ENCODE measurements around the gene OGFOD2.

The OGFOD2 gene

DNA sequence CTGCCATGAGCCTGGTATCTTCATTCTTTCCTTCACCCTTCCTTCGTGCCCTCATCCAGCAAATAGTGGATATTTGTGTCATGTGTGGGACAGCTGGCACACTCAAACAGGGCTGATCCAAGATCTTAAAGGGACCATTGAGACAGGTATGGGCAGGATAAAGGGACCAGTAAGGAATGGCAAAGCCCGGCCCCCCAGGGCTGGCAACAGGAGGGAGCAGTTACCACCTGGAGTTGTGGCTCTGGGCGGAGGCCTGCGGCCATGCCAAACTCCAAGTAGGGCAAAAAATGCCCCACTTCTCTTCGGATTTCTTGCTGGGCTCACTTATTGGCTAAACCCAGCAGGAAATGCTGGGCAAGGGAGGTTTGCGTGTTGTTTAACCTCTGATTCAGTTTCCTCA is 2.1 kb downstream of the OGFOD2 start:
- no peak for ATAC-seq
- TF ChIP-seq ARNTL (CRISPR knock-in tag; IDR thresholded peaks at IDR 0.05; ENCODE audit: borderline replicate concordance, low read depth) (no peak), ZNF565 (CRISPR knock-in tag; conservative IDR thresholded peaks at IDR 0.05; ENCODE audit: low read depth) (no peak), ZFP30 (CRISPR knock-in tag; IDR thresholded peaks at IDR 0.05) (no peak), ESRRG (CRISPR knock-in tag; IDR thresholded peaks at IDR 0.05) (no peak), RARB (CRISPR knock-in tag; IDR thresholded peaks at IDR 0.05) (no peak), ZNF8 (CRISPR knock-in tag; IDR thresholded peaks at IDR 0.05) (no peak), OSR1 (CRISPR knock-in tag; IDR thresholded peaks at IDR 0.05) (no peak), TSHZ2 (CRISPR knock-in tag; IDR thresholded peaks at IDR 0.05) (no peak), TOX (CRISPR knock-in tag; IDR thresholded peaks at IDR 0.05; ENCODE audit: borderline replicate concordance) (no peak), GLIS3 (CRISPR knock-in tag; IDR thresholded peaks at IDR 0.05) (no peak), PPARA (CRISPR knock-in tag; IDR thresholded peaks at IDR 0.05; ENCODE audit: borderline replicate concordance) (no peak), CSRNP3 (CRISPR knock-in tag; IDR thresholded peaks at IDR 0.05) (no peak), BACH2 (CRISPR knock-in tag; IDR thresholded peaks at IDR 0.05; ENCODE audit: borderline replicate concordance) (no peak)
- TF ChIP-seq, protein P1, sequence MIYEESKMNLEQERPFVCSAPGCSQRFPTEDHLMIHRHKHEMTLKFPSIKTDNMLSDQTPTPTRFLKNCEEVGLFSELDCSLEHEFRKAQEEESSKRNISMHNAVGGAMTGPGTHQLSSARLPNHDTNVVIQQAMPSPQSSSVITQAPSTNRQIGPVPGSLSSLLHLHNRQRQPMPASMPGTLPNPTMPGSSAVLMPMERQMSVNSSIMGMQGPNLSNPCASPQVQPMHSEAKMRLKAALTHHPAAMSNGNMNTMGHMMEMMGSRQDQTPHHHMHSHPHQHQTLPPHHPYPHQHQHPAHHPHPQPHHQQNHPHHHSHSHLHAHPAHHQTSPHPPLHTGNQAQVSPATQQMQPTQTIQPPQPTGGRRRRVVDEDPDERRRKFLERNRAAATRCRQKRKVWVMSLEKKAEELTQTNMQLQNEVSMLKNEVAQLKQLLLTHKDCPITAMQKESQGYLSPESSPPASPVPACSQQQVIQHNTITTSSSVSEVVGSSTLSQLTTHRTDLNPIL (CRISPR knock-in tag; IDR thresholded peaks at IDR 0.05; ENCODE audit: low read depth) = no peak
- TF ChIP-seq, protein P2, sequence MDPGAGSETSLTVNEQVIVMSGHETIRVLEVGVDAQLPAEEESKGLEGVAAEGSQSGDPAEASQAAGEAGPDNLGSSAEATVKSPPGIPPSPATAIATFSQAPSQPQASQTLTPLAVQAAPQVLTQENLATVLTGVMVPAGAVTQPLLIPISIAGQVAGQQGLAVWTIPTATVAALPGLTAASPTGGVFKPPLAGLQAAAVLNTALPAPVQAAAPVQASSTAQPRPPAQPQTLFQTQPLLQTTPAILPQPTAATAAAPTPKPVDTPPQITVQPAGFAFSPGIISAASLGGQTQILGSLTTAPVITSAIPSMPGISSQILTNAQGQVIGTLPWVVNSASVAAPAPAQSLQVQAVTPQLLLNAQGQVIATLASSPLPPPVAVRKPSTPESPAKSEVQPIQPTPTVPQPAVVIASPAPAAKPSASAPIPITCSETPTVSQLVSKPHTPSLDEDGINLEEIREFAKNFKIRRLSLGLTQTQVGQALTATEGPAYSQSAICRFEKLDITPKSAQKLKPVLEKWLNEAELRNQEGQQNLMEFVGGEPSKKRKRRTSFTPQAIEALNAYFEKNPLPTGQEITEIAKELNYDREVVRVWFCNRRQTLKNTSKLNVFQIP (CRISPR knock-in tag; IDR thresholded peaks at IDR 0.05; ENCODE audit: borderline replicate concordance, low read depth) = no peak

GRCh38 chr12:122977655-122978392 is 2.8 kb downstream of the OGFOD2 start:
- no peak for TF ChIP-seq ARNTL (CRISPR knock-in tag; IDR thresholded peaks at IDR 0.05; ENCODE audit: borderline replicate concordance, low read depth)
- TF ChIP-seq CSDC2 (CRISPR knock-in tag; IDR thresholded peaks at IDR 0.05) = no peak
- TF ChIP-seq ISL1 (CRISPR knock-in tag; IDR thresholded peaks at IDR 0.05) = no peak

DNA sequence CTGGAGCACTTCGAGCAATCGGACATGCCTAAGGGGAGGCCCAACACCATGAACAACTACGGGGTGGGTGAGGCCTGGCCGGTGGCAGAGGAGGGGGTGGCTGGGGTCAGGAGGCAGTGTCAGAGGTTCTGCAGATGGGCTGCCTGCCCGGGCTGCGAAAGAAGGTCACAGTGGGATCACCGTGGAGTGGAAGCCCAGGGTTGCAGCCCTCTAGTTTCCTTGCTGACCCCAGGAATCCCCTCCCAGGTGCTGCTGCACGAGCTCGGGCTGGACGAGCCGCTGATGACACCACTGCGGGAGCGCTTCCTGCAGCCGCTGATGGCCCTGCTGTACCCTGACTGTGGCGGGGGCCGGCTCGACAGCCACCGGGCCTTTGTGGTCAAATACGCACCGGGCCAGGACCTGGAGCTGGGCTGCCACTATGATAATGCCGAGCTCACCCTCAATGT is 3.5 kb downstream of the OGFOD2 start:
- no peak for ATAC-seq
- TF ChIP-seq RARB (CRISPR knock-in tag; IDR thresholded peaks at IDR 0.05) (no peak), ZNF70 (CRISPR knock-in tag; IDR thresholded peaks at IDR 0.05) (no peak), ZFP3 (CRISPR knock-in tag; IDR thresholded peaks at IDR 0.05) (no peak), ZNF565 (CRISPR knock-in tag; conservative IDR thresholded peaks at IDR 0.05; ENCODE audit: low read depth) (no peak), TSHZ2 (CRISPR knock-in tag; IDR thresholded peaks at IDR 0.05) (no peak), ISL1 (CRISPR knock-in tag; IDR thresholded peaks at IDR 0.05) (no peak), ESRRG (CRISPR knock-in tag; IDR thresholded peaks at IDR 0.05) (no peak), ZFP30 (CRISPR knock-in tag; IDR thresholded peaks at IDR 0.05) (no peak), ZNF8 (CRISPR knock-in tag; IDR thresholded peaks at IDR 0.05) (no peak), TOX (CRISPR knock-in tag; IDR thresholded peaks at IDR 0.05; ENCODE audit: borderline replicate concordance) (no peak), GLIS3 (CRISPR knock-in tag; IDR thresholded peaks at IDR 0.05) (no peak), ARNTL (CRISPR knock-in tag; IDR thresholded peaks at IDR 0.05; ENCODE audit: borderline replicate concordance, low read depth) (no peak), BACH2 (CRISPR knock-in tag; IDR thresholded peaks at IDR 0.05; ENCODE audit: borderline replicate concordance) (no peak), PPARA (CRISPR knock-in tag; IDR thresholded peaks at IDR 0.05; ENCODE audit: borderline replicate concordance) (no peak), TCF4 (CRISPR knock-in tag; IDR thresholded peaks at IDR 0.05; ENCODE audit: borderline replicate concordance) (no peak)
- TF ChIP-seq, protein P3, sequence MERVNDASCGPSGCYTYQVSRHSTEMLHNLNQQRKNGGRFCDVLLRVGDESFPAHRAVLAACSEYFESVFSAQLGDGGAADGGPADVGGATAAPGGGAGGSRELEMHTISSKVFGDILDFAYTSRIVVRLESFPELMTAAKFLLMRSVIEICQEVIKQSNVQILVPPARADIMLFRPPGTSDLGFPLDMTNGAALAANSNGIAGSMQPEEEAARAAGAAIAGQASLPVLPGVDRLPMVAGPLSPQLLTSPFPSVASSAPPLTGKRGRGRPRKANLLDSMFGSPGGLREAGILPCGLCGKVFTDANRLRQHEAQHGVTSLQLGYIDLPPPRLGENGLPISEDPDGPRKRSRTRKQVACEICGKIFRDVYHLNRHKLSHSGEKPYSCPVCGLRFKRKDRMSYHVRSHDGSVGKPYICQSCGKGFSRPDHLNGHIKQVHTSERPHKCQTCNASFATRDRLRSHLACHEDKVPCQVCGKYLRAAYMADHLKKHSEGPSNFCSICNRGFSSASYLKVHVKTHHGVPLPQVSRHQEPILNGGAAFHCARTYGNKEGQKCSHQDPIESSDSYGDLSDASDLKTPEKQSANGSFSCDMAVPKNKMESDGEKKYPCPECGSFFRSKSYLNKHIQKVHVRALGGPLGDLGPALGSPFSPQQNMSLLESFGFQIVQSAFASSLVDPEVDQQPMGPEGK (CRISPR knock-in tag; IDR thresholded peaks at IDR 0.05; ENCODE audit: borderline replicate concordance) = no peak
- TF ChIP-seq, protein P2 (CRISPR knock-in tag; IDR thresholded peaks at IDR 0.05; ENCODE audit: borderline replicate concordance, low read depth) = no peak

More at GRCh38 chr12:122977655-122978392, 2.8 kb downstream of the OGFOD2 start:
- no peak for ATAC-seq
